Bronchial epithelial cell (primary cell): ENCODE results near the gene TPCN1. TPM values are rescaled to one million over a fixed set of nuclear protein-coding genes. Genes with fewer than 3 reads are reported as not detected.

Experiments used
- DNase-seq: peaks from one replicate; pipeline ENCODE4 v3.0.0-alpha.2; 2010; ENCODE audit warnings: low read depth
- FAIRE-seq: peaks from 2 replicates; lab custom pipeline; 2011; peaks lifted over from hg19 to GRCh38; lab: Jason Lieb, UNC
- H3K27me3 ChIP-seq: 2 replicates; pipeline ENCODE4 v1.5.1; 2011; ENCODE audit warnings: low read length; ENCODE audit not compliant: control insufficient read depth, insufficient read depth
- H3K36me3 ChIP-seq: 2 replicates; pipeline ENCODE4 v1.5.1; 2011; ENCODE audit warnings: low read length; ENCODE audit not compliant: control insufficient read depth, insufficient read depth
- H3K4me3 ChIP-seq: 2 replicates; pipeline ENCODE4 v1.5.1; 2011; ENCODE audit warnings: mild to moderate bottlenecking, low read depth, low read length, control low read depth
- total RNA-seq: library from RNA; depleted of rRNA; stranded (reverse); fragments of >200 nt; gene quantifications from 2 replicates; pipeline ENCODE4 v1.2.1, GENCODE V29; 2014
- TF ChIP-seq, protein P1 (sequence below): IDR thresholded peaks from 2 replicates; pipeline ENCODE4 v1.5.1; 2011; ENCODE audit warnings: mild to moderate bottlenecking, moderate library complexity, low read length, control low read depth, inconsistent platforms; ENCODE audit not compliant: insufficient read depth, severe bottlenecking

TPCN1 gene
- total RNA-seq, 1 donor from 2014 or later = 9.0 TPM

DNA sequence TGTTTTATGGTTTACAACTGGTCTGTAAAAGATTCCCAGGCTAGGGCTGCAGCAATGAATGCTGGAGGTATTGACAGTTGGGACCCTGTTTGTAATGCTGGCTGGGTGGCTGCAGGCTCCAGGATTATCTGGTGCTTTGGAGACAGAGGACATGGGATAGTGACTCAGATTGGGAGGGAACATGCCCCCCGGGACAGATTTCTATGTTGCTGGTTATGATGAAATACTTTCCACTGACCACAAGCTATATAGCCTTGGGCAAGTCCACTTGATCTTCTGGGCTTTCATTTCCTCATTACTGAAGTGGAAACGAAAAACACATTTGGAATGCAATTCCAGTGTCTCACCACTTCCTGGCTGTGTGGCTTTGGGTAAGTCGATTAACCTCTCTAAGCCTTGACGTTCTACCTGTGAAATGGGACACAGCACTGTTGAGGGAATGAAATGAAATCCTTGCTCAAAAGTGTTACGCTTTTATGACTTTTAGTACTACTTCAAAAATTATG lies 6.3 kb upstream of the TPCN1 start:
- no peak for FAIRE-seq
- DNase-seq = peak; percentile 85

DNA sequence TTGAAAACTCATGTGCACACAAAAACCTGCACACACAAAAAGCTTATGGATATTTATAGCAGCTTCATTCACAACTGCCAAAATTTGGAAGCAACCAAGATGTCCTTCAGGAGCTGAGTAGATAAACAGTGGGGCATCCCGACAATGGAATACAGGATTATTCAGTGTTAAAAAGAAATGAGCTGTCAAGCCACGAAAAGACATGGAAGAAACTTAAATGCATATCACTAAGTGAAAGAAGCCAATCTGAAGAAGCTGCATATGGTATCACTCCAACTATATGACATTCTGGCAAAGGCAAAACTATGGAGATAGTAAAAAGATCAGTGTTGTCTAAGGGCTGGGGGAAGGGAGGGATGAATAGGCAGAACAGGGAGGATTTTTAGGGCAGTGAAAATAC lies 5.2 kb upstream of the TPCN1 start:
- DNase-seq = no peak
- Histone ChIP-seq H3K4me3 (no peak overlapping the region), H3K36me3 (no peaks in the 10 kb centered on the region), H3K27me3 (no peaks in the 10 kb centered on the region)
- TF ChIP-seq, protein P1, sequence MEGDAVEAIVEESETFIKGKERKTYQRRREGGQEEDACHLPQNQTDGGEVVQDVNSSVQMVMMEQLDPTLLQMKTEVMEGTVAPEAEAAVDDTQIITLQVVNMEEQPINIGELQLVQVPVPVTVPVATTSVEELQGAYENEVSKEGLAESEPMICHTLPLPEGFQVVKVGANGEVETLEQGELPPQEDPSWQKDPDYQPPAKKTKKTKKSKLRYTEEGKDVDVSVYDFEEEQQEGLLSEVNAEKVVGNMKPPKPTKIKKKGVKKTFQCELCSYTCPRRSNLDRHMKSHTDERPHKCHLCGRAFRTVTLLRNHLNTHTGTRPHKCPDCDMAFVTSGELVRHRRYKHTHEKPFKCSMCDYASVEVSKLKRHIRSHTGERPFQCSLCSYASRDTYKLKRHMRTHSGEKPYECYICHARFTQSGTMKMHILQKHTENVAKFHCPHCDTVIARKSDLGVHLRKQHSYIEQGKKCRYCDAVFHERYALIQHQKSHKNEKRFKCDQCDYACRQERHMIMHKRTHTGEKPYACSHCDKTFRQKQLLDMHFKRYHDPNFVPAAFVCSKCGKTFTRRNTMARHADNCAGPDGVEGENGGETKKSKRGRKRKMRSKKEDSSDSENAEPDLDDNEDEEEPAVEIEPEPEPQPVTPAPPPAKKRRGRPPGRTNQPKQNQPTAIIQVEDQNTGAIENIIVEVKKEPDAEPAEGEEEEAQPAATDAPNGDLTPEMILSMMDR = no peak
- FAIRE-seq = no peak

More for the DNA sequence above, 6.3 kb upstream of the TPCN1 start:
- Histone ChIP-seq H3K27me3 (no peaks in the 10 kb centered on the region), H3K36me3 (no peaks in the 10 kb centered on the region), H3K4me3 (no peak overlapping the region)
- TF ChIP-seq, protein P1 = no peak

DNA sequence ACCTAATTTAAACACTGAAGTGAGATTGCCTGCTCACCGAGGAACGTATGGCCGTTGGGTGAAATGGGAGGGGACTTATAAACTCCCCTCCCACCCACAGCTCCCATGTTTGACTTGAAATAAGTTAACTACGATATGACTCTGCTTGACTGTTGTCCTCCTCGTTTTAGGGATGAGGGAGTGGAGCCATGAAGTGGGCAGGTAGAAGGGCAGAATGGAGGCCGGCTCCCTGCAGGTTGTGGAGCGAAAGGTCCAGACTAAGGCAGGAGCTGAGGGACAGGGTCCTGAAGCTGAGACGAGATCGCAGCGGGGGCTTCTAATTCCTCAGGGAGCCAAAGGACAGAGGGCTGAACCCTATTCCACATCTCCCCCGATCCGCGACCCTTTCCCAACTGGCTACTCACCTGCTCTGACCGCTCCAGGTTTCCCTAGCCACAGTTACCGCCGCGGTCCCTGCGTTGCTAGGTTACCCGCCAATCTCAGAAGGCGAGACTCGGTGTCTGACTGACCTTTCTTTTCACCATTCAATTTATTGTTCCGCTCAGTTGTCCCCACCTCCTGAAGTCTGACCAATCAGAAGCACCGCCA lies 577 bp upstream of the TPCN1 start:
- TF ChIP-seq, protein P1 = no peak
- DNase-seq (no peak), FAIRE-seq (no peak)
- Histone ChIP-seq H3K27me3 (no peaks in the 10 kb centered on the region), H3K4me3 (peak overlapping the region; percentile 30), H3K36me3 (no peaks in the 10 kb centered on the region)

DNA sequence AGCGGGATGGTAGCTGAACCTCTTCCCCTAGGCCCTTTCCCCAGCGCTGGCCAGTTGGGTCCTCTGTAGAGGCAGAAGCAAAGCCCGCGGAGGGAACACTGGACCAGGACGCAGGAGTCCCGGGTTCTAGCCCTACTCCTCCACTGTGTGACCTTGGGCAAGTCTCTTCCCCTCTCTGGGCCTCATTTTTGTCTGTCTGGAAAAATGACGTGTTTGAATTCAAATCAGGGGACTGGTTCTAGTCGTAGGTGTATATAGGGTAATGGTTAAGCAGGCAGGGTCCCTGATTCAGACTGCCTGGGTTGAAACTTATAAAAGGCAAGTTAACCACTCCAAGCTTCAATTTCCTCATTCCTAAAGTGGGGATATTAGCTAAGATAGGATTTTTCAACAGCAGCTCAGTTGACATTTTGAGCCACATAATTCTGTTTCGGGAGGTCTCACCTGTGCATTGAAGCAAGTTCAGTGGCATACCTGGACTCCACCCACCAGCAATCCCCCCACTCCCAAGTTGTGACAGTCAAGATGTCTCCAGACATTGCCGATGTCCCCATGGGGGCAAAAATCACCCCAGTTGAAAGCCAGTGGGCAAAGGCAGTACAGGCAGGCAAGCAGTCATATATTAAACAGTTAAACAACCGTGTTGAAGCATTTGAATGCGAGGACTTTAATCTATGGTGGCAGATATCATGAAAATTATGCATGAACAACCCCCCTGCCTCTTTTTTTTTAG lies 899 bp downstream of the TPCN1 start:
- TF ChIP-seq, protein P1 = no peak
- peaks cover 4% of the 10 kb centered on the region for H3K36me3 ChIP-seq
- H3K27me3 ChIP-seq = no peaks in the 10 kb centered on the region
- DNase-seq (no peak), FAIRE-seq (no peak)
- H3K4me3 ChIP-seq = peak overlapping the region; percentile 87

DNA sequence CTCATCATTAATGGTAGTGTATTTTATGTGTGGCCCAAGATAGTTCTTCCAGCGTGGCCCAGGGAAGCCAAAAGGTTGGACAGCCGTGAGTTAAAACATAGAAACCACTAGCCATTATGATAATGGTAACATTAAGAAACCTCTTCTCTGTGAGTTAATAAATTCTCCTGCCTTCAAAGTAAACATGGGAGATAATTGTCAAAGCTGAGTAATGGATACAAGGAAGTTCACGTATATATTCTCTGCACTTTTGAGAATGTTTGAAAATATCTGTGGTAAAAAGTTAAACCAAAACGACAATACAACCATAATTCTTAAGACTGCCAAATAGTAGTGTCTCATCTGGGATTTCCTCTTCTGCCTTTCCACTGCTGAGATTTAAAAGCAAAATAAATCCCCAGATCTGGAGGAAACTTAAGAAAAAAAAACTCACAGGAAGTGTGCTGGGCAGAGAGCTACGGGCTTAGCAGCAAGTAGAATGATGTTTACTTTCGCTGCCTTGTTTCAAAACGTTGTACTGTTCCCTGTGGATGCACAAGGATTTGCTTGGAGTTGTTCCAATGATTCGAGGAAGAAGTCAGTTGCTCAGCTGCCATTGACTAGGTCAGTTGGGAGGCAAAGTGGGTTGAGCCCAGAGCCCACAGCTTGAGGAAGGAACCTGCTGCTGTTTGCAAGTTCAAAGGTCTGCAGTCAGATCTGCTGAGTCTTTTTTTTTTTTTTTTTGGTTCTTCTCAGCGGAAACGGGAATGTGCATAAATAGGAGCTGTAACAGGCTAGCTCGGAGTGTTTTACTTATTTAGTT lies 1.7 kb downstream of the TPCN1 start:
- Histone ChIP-seq H3K36me3 (peaks cover 11% of the 10 kb centered on the region), H3K27me3 (no peaks in the 10 kb centered on the region), H3K4me3 (no peak overlapping the region)
- TF ChIP-seq, protein P1 = no peak
- peak; percentile 78 for DNase-seq
- FAIRE-seq = no peak
